HG02571 (cell line): ENCODE measurements around the gene PLAAT4.
"Not testable (repeated sequence)": the region's sequence is repeated elsewhere in the genome, so short reads cannot be mapped to it uniquely, and the experiment has no call there.

Source experiments
- ATAC-seq: cut with Tn5 transposase; IDR thresholded peaks from one replicate; pipeline ENCODE4 v1.9.1; 2021; ENCODE audit warnings: mild to moderate bottlenecking, moderate library complexity; ENCODE audit not compliant: unreplicated experiment

Gene PLAAT4

GRCh38 chr11:63510360-63511047, 26.1 kb upstream of the PLAAT4 start:
- ATAC-seq: no peak

GRCh38 chr11:63511048-63511748, 25.4 kb upstream of the PLAAT4 start:
- no peak for ATAC-seq

GRCh38 chr11:63512816-63513215, 23.8 kb upstream of the PLAAT4 start:
- ATAC-seq: no peak

GRCh38 chr11:63516109-63516508, 20.5 kb upstream of the PLAAT4 start:
- ATAC-seq: no peak

GRCh38 chr11:63517156-63517555, 19.5 kb upstream of the PLAAT4 start:
- no peak for ATAC-seq

- no peak for ATAC-seq
These were observed 18.1 kb upstream of the PLAAT4 start for GRCh38 chr11:63518548-63518947.

- ATAC-seq: no peak
These were observed 15.9 kb upstream of the PLAAT4 start for GRCh38 chr11:63520606-63521170.

GRCh38 chr11:63521896-63522295, 14.7 kb upstream of the PLAAT4 start:
- no peak for ATAC-seq

GRCh38 chr11:63523151-63523550, 13.5 kb upstream of the PLAAT4 start:
- ATAC-seq: no peak

- ATAC-seq: no peak
These were observed 8.9 kb upstream of the PLAAT4 start for GRCh38 chr11:63527667-63528066.

- ATAC-seq: not testable (repeated sequence)
These were observed 8.5 kb upstream of the PLAAT4 start for GRCh38 chr11:63528156-63528555.

GRCh38 chr11:63528729-63529278, 7.8 kb upstream of the PLAAT4 start:
- ATAC-seq: not testable (repeated sequence)

- ATAC-seq: not testable (repeated sequence)
These were observed 7.2 kb upstream of the PLAAT4 start for GRCh38 chr11:63529373-63529772.

GRCh38 chr11:63530021-63530420, 6.6 kb upstream of the PLAAT4 start:
- ATAC-seq: no peak

GRCh38 chr11:63531074-63531792, 5.4 kb upstream of the PLAAT4 start:
- not testable (repeated sequence) for ATAC-seq

- no peak for ATAC-seq
These were observed 4.5 kb upstream of the PLAAT4 start for GRCh38 chr11:63532117-63532516.

- ATAC-seq: no peak
These were observed 3.7 kb upstream of the PLAAT4 start for GRCh38 chr11:63532799-63533475.

- no peak for ATAC-seq
These were observed 2.5 kb upstream of the PLAAT4 start for GRCh38 chr11:63534076-63534475.

GRCh38 chr11:63534895-63535461, 1.6 kb upstream of the PLAAT4 start:
- no peak for ATAC-seq

GRCh38 chr11:63535734-63536133, 874 bp upstream of the PLAAT4 start:
- ATAC-seq: no peak
